ENCODE results near the gene DDX17. TPM values are rescaled to one million over a fixed set of nuclear protein-coding genes. Genes with fewer than 3 reads are reported as not detected.
"Not testable (repeated sequence)": the region's sequence is repeated elsewhere in the genome, so short reads cannot be mapped to it uniquely, and the experiment has no call there.

The DDX17 gene
- total and polyA plus RNA-seq, 9 donors, result 215 to 602 (median 487) TPM

DNA sequence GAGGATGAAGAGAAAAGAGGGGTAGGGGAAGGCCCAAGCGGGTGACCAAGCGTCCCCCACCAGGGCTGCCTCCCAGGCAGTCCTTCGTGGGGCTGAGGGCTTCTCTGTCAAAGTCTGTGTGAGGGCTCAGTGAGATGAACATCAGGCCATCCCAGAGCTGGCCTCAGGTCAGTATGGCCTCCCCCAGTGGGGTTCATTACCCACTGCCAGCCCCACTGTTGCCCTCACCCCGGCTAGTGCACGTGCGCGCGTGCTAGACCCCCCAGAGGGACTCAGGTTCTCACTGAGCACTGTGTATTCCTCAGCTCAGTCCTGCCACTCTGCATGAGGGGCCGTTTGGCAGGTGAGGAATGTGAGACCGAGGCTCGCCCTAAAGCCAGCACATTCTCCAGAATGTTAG is 34.9 kb downstream of the DDX17 start:
- Histone ChIP-seq H3K27me3 (no peaks in the 10 kb centered on the region), H3K4me1 (ENCODE audit: insufficient read depth) (peaks cover 5% of the 10 kb centered on the region), H3K4me3 (no peak overlapping the region), H3K9me3 (no peaks in the 10 kb centered on the region), H3K27ac (no peak overlapping the region), H3K36me3 (no peaks in the 10 kb centered on the region)
- TF ChIP-seq EP300 (IDR thresholded peaks at IDR 0.05) (no peak), POLR2A (IDR thresholded peaks at IDR 0.05) (no peak)
- TF ChIP-seq, protein P1, sequence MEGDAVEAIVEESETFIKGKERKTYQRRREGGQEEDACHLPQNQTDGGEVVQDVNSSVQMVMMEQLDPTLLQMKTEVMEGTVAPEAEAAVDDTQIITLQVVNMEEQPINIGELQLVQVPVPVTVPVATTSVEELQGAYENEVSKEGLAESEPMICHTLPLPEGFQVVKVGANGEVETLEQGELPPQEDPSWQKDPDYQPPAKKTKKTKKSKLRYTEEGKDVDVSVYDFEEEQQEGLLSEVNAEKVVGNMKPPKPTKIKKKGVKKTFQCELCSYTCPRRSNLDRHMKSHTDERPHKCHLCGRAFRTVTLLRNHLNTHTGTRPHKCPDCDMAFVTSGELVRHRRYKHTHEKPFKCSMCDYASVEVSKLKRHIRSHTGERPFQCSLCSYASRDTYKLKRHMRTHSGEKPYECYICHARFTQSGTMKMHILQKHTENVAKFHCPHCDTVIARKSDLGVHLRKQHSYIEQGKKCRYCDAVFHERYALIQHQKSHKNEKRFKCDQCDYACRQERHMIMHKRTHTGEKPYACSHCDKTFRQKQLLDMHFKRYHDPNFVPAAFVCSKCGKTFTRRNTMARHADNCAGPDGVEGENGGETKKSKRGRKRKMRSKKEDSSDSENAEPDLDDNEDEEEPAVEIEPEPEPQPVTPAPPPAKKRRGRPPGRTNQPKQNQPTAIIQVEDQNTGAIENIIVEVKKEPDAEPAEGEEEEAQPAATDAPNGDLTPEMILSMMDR (IDR thresholded peaks at IDR 0.05), result no peak
- intact Hi-C loops (cut with DNase I), result no loop called here
- 84 to 89% (median 87%) methylated on average over 11 of the region's 11 CpGs for WGBS, 3 donors
- peak in 2 of 5 donors; percentile 10 to 20 for DNase-seq

DNA sequence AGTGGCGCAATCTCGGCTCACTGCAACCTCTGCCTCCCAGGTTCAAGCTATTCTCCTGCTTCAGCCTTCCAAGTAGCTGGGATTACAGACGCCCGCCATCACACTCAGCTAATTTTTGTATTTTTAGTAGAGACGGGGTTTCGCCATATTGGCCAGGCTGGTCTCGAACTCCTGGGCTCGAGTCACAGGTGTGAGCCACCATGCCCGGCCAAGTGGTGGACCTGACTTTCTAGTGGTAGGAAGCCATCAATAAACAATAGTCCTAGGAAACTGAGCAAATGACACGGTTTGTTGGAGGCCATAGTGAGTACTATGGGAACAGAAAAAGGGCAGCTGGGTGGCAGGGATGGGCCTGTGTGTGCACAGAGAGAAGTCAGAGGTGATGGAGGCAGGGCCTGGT is 35.9 kb downstream of the DDX17 start:
- H3K36me3 ChIP-seq; intact Hi-C loops (cut with DNase I); H3K4me1 ChIP-seq (ENCODE audit: insufficient read depth); H3K27ac ChIP-seq; H3K27me3 ChIP-seq; H3K9me3 ChIP-seq; H3K4me3 ChIP-seq: not testable (repeated sequence)
- DNase-seq, result peak in 1 of 5 donors; percentile 25
- 91 to 95% (median 95%) methylated on average over 10 of the region's 10 CpGs for WGBS, 3 donors

DNA sequence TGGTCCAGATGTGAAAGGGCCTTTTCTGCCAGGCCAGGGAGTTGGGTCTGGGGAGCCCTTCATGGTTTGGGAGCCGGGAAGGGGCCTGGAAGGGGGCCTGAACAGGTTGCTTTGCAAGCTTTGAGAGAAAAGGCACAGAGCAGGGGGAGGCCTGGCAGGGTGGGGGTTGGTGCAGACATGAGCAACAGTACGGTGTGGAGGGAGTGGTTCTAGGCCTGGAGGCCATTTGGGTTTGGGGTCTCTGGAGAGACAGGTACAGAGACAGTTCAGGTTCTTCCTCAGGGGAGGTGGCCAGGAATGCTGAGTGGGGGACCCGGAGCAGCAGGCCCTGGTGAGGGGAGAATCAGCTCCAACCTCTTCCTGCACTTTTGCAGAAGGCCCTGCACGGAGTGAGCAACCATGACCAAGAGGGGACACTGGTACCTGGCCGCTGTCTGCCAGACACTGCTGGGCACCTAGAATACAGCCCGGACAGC is 36.8 kb downstream of the DDX17 start:
- no peaks in the 10 kb centered on the region for H3K36me3 ChIP-seq
- H3K4me1 ChIP-seq (ENCODE audit: insufficient read depth), result peaks cover 5% of the 10 kb centered on the region
- WGBS, 3 donors, result 92 to 96% (median 96%) methylated on average over 6 of the region's 6 CpGs
- no peak overlapping the region for H3K4me3 ChIP-seq
- no peaks in the 10 kb centered on the region for H3K27me3 ChIP-seq
- TF ChIP-seq POLR2A (IDR thresholded peaks at IDR 0.05) (no peak), EP300 (IDR thresholded peaks at IDR 0.05) (no peak)
- TF ChIP-seq, protein P1 (IDR thresholded peaks at IDR 0.05), result no peak
- intact Hi-C loops (cut with DNase I), result no loop called here
- no peak overlapping the region for H3K27ac ChIP-seq
- no peaks in the 10 kb centered on the region for H3K9me3 ChIP-seq
- DNase-seq, result no peak

DNA sequence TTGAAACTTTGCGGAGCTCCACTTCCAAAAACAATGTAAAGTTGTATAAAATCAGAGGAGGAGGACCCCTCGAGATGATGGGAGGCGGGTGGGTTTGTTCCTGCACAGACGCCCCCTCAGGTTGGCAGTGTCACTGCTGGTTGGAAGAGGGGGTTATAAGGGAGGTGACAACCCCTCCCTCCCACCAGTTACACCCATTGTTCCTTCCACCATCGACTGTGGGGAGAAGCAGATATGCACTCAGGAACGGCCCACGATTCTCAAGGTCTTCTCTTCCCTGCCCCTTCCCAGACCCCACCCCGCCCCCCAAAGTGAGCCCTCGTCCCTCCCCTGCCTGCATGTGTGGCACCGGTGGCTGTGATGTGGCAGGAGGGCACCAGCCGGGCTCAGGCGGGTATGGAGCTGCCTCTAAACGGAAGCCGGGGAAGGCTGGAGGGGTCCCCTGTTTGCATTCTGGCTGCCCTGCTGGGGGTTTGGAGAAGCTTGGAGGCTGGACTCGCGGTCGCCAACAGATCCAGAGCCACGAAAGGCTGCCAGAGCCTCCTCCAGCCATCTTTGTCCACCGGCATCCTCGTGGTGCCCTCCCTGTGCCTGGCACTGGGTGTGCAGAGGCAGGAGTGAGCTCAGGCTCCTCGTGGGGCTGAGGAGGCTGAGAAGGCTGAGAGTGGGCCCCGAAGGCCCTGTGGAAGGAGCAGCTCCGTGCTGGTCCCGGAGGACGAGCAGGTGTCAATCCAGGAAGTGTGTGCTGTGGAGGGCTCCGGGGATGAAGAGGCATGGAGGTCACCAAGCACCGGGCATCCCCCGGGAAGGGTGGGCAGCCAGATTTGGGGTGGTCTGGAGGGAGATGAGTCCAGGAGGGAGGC is 37.4 kb downstream of the DDX17 start:
- peak in 1 of 5 donors; percentile 39 for DNase-seq
- peak overlapping the region; percentile 47 for H3K4me3 ChIP-seq
- H3K4me1 ChIP-seq (ENCODE audit: insufficient read depth), result peaks cover 5% of the 10 kb centered on the region
- H3K27me3 ChIP-seq, result no peaks in the 10 kb centered on the region
- no peak overlapping the region for H3K27ac ChIP-seq
- TF ChIP-seq POLR2A (IDR thresholded peaks at IDR 0.05), result no peak
- TF ChIP-seq EP300 (IDR thresholded peaks at IDR 0.05), result no peak
- TF ChIP-seq, protein P1 (IDR thresholded peaks at IDR 0.05), result no peak
- no peaks in the 10 kb centered on the region for H3K36me3 ChIP-seq
- no peaks in the 10 kb centered on the region for H3K9me3 ChIP-seq
- intact Hi-C loops (cut with DNase I), result no loop called here
- WGBS, 3 donors, result 40 to 46% (median 43%) methylated on average over 24 to 28 of the region's 28 CpGs

DNA sequence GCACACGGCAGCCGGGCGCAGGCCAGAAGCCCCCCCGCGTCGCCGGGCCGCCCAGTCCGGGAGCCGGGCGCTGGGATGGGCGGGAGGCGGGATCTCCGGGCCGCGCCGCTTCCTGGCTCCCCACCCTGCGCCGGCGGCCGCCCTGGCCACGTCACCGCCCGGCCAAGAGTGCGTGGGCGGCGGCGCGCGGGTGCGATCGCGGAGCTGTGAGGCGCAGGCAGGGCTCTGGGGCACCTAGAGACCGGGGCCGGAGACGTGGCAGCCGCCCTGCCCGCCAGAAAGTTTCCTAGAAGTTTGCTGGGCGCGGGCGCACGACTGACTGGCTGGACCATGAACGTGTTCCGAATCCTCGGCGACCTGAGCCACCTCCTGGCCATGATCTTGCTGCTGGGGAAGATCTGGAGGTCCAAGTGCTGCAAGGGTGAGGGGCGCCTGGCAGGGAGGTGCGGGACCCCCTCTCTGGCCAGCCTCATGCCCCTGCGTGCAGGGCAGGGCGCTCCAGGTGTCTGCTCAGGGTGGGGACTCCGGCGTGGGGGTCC is 38.1 kb downstream of the DDX17 start, which contains the start of gene KDELR3:
TSS of gene KDELR3 (plus strand) at position 193 of the 539 bp plus-strand sequence. CDS start at position 331, 138 bp downstream.
- Histone ChIP-seq H3K36me3 (no peaks in the 10 kb centered on the region), H3K27ac (no peak within 1 kb of the TSS), H3K9me3 (no peaks in the 10 kb centered on the region), H3K27me3 (no peaks in the 10 kb centered on the region), H3K4me3 (peak within 1 kb of the TSS; percentile 47), H3K4me1 (ENCODE audit: insufficient read depth) (peaks cover 5% of the 10 kb centered on the region)
- intact Hi-C loops (cut with DNase I), result no loop called here
- peak; percentile 64 to 83 (median 72) for DNase-seq
- TF ChIP-seq, protein P1 (IDR thresholded peaks at IDR 0.05), result no peak
- 0 to 2% (median 0%) methylated on average over 15 to 53 of the region's 53 CpGs for WGBS, 3 donors
